Mesenteric fat pad (tissue), 1 donor: ENCODE results near the gene RHD. TPM values are rescaled to one million over a fixed set of nuclear protein-coding genes. Genes with fewer than 3 reads are reported as not detected.
"Not testable (repeated sequence)": the region's sequence is repeated elsewhere in the genome, so short reads cannot be mapped to it uniquely, and the experiment has no call there.

Source experiments
- DNase-seq: peaks from one replicate; pipeline ENCODE4 v3.0.0-alpha.2; 2020; ENCODE audit warnings: low spot score
- total RNA-seq: library from RNA; stranded (reverse); fragmentation: NEBNext Ultra II Directional; extraction: Animal tissue kit (Norgen Biotek cat#: 25700); gene quantifications from one replicate; pipeline ENCODE4 v1.2.1, GENCODE V29; 2021
- donor health status: DM: yes; HTN: yes; CAD: no.

RHD gene
- total RNA-seq, 1 donor from 2014 or later, result not detected

GRCh38 chr1:25256578-25256965 is 15.7 kb upstream of the RHD start:
- DNase-seq, result no peak

DNA sequence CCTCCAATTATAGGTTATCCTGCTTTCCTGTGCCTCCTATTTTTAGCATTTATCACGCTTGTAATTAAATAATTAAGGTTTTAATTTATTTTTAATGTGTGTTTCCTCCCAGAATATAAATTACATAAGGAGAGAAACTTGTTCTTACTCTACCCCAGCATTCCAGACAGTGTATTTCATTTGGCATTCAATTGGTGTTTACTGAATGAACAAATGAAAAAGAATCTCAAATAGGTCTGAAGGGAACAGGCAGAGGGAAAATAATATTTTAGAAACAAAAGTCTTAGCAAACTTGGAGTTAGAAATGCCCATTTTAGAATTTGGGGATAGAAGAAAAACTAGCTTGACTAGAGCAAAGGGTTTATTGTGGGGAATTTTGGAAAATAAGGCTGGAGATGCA is 15.1 kb upstream of the RHD start:
- DNase-seq, result no peak

DNA sequence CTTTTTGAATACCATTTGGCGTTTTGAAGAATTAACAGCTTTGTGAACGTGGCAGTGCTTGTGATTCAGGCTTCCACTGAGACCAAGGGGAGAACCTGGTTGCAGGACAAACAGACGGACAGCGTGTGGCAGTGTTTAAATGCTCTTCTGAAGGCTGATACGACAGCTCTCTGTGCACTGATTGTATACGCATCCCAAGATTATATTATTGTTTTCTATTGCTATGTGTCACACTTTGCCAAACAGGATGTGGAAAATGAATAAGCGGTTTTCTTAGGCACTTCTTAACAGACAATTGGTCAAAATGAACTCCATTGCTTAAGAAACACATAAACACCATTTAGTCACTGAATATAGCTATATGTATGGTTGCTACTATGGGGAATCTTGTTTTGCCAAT is 12.5 kb upstream of the RHD start:
- not testable (repeated sequence) for DNase-seq

GRCh38 chr1:25260336-25260735 is 12.0 kb upstream of the RHD start:
- not testable (repeated sequence) for DNase-seq

GRCh38 chr1:25266554-25267287 is 5.6 kb upstream of the RHD start:
- not testable (repeated sequence) for DNase-seq

DNA sequence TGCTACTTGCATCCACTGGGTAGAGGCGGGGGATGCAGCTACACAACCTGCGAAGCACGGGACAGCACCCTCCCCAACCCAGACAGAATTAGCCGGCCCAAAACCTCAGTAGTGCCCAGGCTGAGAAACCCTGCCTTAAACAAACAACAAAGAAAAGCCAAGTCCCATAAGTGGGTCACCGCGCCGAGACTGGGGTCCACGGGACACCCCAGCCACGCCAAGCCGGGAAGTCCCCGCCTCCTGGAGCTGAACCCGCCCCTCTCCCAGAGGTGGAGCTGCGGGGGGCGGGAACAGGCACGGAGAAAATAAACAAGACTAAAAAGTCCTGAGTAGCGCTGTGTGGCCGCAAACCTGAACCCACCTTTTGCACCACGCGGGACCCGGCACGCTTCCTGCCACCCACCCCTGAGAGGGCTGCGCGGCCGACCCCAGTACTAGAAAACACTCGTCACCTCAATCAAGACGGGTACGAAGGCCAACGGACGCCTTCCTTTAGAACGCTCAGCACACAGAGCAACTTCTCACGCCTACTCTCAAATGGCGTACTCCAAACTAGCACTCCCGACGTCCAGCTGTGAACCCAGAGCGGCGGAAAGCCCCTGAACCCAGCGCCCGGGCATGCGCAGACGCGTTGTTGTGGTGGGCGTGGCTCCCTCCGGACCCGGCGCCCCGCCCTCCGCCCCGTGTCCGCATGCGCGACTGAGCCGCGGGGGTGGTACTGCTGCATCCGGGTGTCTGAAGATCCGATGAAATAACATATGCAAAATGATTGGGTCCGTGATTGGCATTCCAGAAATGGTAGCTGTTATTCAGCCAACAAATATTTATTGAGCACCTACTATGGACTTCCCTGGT is 4.8 kb upstream of the RHD start:
- DNase-seq, result not testable (repeated sequence)

GRCh38 chr1:25268143-25268760 is 4.1 kb upstream of the RHD start:
- DNase-seq, result not testable (repeated sequence)

- DNase-seq, result not testable (repeated sequence)
Observed at GRCh38 chr1:25275648-25276047, 3.3 kb downstream of the RHD start.

DNA sequence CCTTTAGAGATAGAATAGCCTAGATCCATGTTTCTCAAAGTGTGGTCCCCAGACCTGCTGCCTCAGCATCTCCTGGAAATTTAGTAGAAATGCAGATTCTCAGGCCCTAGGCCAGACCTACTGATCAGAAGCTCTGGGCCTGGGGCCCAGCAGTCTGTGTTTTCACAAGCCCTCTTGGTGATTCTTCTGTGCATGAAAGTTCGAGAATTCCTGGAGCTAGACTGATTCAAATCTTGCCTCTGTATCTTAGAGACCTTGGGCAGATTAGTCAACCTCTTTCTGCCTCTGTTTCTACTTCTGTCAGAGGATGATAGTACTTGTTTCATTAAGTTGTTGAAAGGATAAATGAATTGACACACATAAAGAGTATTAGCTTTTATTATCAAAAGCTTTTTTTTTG is 5.0 kb downstream of the RHD start:
- not testable (repeated sequence) for DNase-seq

- not testable (repeated sequence) for DNase-seq
Observed at GRCh38 chr1:25278358-25278757, 6.0 kb downstream of the RHD start.

DNA sequence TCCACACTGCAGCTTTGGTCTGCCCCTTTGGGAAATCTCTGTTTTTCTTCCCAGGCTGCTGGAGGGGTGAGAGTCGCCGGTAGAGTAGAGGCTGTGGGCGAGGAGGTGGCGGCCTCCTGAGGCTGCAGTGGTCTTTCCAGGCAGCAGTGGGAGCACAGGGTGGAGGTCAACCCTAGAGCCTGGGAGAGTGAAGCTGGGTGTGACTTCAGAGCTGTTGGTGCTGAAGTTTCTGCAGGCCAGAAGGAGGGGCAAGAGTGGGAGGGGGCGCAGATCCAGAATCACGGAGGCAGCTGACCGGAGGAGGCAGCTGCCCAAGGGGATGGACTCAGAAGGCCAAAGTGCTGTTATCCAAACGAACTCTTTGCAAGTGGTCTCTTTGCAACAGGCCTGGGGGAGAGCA is 6.5 kb downstream of the RHD start:
- not testable (repeated sequence) for DNase-seq

DNA sequence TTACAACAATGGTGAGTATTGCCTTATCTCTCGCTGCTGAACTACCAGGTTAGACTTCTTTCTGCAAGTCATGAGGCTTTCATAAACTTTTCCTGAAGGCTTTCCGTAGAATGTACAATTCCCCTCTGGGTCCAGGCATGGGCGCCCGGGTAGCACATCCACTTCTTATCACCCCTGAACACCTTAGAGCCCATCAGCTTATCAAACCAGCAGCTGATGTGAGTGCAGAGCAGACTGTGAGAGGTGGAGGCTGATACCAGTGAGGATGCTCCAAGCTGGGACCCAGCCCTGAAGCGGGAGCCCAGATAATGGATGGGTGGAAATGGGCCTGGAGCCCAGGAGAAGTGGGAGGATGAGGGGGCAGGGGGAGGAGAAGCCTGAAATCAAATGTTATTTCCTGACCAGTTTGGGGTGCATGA is 7.4 kb downstream of the RHD start:
- not testable (repeated sequence) for DNase-seq

GRCh38 chr1:25285862-25286261 is 13.6 kb downstream of the RHD start:
- DNase-seq, result not testable (repeated sequence)

DNA sequence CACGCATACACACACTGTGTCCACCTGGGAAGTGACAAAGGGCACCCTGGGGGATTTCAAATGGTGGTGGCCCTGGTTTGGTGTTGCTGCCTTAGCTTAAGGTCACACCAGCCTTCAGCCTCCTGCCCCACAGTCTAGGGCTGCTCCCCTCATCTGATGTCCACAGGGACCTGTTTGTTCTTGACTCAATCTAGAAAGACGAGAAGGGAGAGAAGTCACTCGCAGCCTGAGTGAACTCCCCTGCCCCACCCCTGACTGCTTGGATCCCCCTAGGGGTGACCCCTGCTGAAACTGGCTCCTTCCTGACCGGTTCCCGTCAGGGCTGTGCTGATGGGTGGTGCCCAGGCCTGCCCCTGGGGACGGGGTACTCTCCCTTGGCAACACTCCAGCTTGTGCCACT is 14.9 kb downstream of the RHD start:
- not testable (repeated sequence) for DNase-seq

GRCh38 chr1:25288573-25289101 is 16.3 kb downstream of the RHD start:
- not testable (repeated sequence) for DNase-seq

GRCh38 chr1:25290043-25290442 is 17.7 kb downstream of the RHD start:
- not testable (repeated sequence) for DNase-seq

- DNase-seq, result not testable (repeated sequence)
Observed at GRCh38 chr1:25293426-25293825, 21.1 kb downstream of the RHD start.

- DNase-seq, result peak; percentile 1
Observed at GRCh38 chr1:25294889-25295826, 22.8 kb downstream of the RHD start.

DNA sequence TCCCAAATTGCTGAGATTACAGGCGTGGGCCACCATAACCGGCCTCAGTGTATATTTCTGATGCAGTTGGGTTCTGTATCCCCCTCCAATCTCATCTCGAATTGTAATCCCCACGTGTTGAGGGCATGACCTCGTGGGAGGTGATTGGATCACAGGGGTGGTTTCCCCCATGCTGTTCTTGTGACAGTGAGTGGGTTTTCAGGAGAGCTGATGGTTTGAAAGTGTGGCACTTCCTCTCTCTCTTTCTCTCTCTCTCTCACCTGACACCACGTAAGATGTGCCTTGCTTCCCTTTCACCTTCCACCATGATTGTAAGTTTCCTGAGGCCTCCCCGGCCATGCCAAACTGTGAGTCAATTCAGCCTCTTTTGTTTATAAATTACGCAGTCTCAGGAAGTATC is 24.2 kb downstream of the RHD start:
- not testable (repeated sequence) for DNase-seq

- not testable (repeated sequence) for DNase-seq
Observed at GRCh38 chr1:25300729-25301128, 28.4 kb downstream of the RHD start.
